Suppressor macrophage (primary cell): ENCODE results near the gene PCDHGA1.
A peak's percentile ranks its signal among the peaks of the same experiment; 100 is the strongest.
"Not testable (repeated sequence)": the region's sequence is repeated elsewhere in the genome, so short reads cannot be mapped to it uniquely, and the experiment has no call there.

Experiments used
- DNase-seq, 4 experiments: peaks; one replicate each; pipeline ENCODE4 v3.0.0-alpha.2; 2020 to 2022
- total RNA-seq, 17 experiments: gene quantifications; one replicate each; lab custom pipeline; 2026; ENCODE audit warnings: mixed read lengths in 6 of 17, inconsistent platforms in 3 of 17; lab: John Stamatoyannopoulos, UW

PCDHGA1 gene
- total RNA-seq, result 0 to 1.2 (median 0) reads per million in 17 experiments

DNA sequence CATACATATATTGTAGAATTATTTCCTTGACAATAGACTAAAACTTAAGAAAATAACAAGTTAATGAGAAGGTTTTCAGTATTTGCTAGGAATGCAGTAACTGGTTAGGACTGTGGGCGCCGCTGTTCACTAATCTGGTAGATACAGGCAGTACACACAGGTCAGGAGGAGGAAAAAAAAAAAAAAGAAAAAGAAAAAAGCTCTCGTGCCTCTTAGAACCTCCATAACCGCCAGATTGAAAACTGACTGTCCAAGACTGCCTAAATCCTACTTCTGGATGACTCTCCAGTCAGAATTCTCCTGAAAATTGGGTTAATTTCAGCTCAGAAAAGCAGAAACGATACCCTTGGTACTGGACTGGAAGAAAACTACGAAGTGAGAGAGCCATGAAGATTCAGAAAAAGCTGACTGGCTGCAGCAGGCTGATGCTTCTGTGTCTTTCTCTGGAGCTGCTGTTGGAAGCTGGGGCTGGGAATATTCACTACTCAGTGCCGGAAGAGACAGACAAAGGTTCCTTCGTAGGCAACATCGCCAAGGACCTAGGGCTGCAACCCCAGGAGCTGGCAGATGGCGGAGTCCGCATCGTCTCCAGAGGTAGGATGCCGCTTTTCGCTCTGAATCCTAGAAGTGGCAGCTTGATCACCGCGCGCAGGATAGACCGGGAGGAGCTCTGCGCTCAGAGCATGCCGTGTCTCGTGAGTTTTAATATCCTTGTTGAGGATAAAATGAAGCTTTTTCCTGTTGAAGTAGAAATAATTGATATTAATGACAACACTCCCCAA, at the start of gene PCDHGA1:
Gene PCDHGA1, plus strand, starts transcription at position 216 of the 782 bp plus-strand sequence.
- no peak for DNase-seq

DNA sequence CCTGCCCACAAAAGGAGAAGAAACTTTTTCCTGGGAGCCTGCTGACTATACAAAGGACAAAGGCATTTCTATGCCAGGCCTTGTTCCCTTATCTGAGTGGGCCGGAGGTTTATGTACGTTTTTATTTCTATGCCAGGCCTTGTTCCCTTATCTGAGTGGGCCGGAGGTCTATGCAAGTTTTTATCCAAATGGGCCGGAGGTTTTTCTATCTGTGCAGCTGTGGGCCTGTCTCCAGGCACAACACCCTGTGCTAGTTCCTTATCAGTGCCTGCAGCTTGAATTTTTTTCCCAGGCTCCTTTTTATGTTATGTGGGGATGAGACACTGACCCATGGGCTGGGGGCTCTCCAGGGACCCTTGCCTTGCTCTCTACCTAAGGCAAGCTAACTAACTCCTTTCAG, 31.9 kb upstream of the PCDHGA1 start:
- DNase-seq, result no peak

DNA sequence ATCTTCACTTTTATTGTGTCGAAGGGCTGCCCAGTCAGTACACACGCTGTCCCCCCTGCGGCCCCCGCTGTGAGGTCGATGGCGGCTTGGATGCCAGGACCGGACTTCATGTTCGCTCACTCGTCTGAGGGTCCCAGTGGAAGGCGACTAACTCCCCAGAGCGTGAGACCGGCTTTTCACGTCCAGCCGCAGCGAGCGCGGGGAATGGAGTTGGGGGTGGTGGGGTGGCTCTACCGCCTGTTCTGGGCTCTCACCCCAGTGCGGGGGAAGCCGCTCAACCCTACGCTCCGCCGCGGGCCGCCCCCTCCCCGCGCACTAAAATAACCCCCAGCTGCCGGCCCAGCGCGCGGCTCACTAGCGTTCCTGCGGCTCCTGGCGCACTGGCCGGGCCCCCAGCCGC, 26.6 kb upstream of the PCDHGA1 start, which contains the start of gene SLC25A2:
Gene SLC25A2, minus strand, starts transcription at position 294 of the 400 bp plus-strand sequence. Its CDS starts 184 bp downstream, at position 110.
- no peak for DNase-seq

DNA sequence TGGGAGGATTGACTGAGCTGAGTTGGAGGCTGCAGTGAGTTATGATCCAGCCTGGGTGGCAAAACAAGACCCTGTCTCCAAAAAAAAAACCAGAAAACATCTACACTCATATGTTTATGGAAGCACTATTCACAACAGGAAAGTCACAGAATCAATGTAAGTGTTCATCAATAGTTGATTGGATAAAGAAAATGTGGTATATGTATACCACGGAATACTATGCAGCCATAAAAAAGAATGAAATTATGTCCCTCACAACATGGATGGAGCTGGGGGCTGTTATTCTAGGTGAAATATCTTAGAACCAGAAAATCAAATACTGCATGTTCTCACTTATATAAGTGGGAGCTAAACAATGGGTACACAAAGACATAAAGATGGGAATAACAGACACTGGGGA, 23.7 kb upstream of the PCDHGA1 start:
- DNase-seq, result no peak

DNA sequence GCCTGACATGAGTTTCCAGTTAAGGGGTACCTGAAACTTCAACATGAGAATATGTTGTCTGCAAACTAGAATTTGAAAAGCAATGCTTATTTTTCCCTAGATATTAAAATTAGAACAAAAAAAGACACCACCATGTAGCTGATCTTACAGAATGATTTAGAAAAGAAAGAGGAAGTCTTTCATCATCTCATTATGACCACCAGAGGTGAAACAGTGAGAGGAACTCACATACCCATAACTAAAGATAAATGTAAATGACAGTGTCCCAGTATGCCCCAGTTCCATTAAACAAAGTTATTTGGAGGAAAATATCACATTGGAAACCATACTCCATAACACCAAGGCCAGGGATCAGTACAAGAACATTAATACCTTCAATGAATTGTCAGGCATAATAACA, 16.6 kb upstream of the PCDHGA1 start:
- no peak for DNase-seq

DNA sequence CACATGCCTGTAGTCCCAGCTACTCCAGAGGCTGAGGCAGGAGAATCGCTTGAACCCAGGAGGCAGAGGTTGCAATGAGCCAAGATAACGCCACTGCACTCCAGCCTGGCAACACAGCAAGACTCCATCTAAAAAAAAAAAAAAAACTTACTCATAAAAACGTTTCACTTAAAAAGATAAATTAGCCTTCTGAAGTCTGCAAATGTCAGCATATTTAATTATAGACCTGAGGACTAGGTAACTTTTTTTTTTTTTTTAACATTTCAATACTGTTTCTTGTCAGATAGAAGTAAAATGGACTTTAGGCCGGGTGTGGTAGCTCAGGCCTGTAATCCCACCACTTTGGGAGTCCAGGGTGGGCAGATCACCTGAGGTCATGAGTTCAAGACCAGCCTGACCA, 13.4 kb upstream of the PCDHGA1 start:
- not testable (repeated sequence) for DNase-seq

DNA sequence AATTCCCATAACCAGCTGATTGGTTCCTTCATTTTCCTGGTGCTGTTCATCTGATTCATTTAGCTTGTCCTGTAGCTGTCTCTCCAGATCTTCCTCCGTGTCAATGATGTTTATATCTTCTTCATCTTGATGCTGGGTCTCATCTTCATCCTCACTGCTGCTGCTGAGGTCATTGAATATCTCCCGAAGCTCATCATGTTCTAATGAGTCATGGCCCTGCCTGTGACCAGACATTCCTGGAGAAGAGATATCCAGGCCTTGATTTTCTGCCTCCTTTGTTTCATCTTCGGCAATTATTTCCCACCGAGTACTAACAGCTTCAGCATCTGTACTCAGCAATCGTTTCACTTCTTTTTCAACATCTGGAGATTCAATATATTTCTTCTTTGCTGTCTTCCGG, 11.1 kb upstream of the PCDHGA1 start:
- no peak for DNase-seq

DNA sequence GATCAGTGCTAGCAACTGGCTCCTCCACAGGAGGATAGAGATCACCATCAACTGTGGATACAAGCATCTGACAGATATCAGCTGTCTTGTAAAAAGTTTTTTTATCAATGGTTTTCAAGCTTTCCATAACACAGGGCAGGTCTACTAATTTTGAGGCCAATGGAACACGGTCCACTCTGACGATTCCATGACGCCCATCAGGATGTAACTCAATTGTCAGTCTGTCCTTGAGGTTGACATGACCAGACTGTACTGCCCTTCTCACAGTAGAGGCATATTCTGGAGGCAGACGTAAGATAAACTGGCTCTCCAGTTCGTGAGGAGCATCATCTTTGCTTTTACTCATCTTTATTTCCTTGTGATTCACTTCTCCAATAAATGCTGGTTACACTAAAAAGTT, 10.6 kb upstream of the PCDHGA1 start:
- DNase-seq, result no peak

DNA sequence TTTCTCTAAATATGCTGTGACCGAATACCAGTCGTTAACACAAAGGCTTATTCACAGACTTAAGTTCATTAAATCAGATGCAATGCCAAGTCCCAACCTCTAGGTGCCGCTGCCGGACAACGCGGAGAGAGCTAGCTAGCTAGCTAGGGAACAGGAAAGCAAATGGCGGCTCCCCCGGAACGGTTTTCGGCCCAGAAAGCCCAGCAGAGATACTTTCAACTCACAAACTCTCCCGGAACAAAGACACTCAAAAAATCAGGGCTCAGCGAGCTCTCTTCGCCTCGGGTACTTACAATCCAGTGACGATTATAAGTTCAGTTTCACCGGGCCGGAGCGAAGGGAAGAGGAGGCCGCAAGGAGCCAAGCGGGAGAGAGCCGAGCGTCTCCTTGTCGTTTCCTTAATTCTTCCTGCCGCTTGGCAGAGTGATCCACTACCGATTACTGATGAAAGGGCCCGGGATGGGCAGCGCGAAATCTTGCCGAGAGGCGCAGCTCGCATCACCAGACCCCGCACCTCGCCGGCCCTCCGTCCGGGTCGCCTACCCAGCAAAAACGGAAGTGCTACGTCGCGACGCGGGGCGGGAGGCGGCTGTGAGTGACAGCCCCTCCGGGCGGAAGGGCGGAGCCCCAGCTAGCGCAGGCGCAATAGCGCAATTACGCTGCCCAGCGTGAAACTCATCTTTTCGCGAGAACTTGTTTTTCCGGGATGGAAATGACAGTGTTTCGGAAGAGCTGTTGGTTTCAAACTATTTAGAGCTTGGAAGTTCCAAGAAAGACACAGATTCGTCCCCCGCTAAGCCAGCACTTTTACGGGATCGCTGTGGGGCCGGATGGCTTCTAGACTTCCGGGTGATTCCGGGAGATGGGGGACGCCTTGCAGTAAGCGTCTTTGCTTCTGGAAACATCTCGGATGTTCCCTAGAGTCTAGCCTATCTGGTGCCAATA, 9.8 kb upstream of the PCDHGA1 start, which contains the start of gene TAF7:
Gene TAF7, minus strand, starts transcription at position 560 of the 945 bp plus-strand sequence. CDS start 740 bp downstream, outside the sequence.
- DNase-seq, result peak; percentile 96 to 98 (median 97)

DNA sequence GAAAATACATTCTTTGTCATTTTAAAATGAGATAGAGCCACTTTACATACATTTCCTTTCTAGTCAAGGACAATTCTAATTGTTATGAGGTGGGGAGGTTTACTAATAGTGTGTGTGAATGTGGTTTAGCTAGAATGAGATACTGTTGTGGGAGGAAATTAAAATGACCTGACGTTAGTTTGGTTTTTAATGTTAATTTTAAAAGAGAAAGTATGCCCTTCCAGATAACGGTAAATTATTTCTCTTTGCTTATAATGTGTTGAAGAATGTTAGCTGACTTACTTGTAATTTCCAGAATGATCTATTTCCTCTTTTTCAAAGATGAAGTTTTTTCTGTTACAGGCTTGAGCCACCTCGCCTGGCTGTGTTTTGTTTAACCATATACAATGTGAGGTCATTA, 8.1 kb upstream of the PCDHGA1 start:
- no peak for DNase-seq

DNA sequence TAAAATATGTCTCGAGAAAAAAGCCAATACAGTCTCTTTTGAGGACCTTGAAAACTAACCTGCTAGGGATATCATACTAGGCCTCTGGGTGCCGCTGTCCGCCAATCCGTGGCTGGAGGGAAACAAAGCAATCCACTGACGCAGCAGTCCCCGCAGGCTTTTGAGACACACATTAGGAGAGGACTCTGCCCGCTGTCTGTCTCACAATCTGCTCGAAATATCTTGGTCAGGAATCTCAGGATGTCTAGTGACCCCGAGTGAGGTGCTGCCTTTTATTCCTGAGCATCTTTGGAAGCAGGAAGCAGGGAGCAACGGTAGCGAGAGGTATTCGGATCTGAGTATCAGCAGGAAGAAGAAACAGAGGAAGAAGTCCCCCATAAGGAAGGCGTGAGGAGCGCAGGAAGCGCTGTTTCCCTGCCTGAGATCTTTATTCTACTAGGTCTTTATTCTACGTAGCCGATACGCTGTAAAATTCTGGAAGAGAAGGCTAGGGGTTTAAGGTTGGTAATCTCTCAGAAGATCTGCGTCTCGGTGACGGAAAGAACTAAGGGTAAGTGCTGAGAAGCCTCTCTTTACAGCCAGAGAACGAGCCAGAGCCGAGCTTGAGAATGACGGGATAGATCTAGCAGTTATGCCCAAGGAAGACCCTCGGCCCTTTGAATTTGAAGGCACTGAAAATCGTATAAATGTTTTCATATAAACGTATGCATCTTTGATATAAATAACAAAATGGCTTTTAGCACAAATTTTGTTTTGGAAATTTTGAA, 4.0 kb upstream of the PCDHGA1 start:
- peak; percentile 33 to 56 (median 46) for DNase-seq

DNA sequence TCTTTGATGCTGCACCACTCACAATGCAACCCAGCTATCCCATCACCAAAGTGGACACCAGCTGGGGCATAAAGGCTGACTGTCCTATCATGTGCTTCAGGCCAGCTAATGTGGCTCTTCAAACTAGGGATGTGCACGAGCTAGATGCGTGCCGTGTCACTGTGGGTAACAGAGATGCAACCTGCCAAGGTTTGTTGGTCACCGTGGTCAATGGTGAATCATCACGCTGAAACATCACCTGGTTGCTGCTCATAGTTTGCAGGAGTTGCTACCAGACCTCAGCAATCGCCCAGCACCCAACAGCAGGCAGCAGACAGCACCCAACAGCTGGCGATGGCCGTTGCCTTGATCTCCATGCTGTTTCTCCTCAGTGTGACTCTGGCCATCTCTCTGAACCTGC, 2.1 kb upstream of the PCDHGA1 start:
- no peak for DNase-seq

DNA sequence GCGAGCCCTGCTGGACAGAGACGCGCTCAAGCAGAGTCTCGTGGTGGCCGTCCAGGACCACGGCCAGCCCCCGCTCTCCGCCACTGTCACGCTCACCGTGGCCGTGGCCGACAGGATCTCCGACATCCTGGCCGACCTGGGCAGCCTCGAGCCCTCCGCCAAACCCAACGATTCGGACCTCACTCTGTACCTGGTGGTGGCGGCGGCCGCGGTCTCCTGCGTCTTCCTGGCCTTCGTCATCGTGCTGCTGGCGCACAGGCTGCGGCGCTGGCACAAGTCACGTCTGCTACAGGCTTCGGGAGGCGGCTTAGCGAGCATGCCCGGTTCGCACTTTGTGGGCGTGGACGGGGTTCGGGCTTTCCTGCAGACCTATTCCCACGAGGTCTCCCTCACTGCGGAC, 2.3 kb downstream of the PCDHGA1 start:
- DNase-seq, result not testable (repeated sequence)

DNA sequence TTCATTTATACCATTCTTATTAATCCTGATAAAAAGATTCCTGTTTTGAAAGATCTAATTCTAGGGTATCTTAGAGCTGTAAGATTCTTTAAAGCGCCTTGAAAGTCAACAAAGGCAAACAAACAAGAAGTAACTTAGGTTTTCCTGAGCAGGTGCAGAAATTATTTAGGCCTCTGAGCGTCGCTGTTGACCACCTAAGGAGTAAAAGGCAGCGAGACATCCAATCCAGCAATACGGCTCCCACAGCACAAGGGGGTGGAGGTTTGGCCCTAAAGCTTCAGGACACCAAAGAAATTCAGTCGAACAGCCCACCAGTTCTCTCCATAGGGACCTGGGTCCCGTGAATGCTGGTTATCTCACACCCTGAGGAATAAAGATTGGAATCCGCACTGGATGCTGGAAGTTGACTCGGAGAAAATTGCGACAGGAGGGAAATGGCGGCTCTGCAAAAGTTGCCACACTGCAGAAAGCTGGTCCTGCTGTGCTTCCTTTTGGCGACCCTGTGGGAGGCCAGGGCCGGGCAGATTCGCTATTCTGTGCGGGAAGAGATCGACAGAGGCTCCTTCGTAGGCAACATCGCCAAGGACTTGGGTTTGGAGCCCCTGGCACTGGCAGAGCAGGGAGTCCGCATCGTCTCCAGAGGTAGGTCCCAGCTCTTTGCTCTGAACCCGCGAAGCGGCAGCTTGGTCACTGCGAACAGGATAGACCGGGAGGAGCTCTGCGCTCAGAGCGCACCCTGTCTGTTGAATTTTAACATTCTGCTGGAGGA, 8.4 kb downstream of the PCDHGA1 start, which contains the start of gene PCDHGA2:
Gene PCDHGA2, plus strand, starts transcription at position 223 of the 769 bp plus-strand sequence.
- DNase-seq, result peak in 1 of 4 experiments; percentile 32

DNA sequence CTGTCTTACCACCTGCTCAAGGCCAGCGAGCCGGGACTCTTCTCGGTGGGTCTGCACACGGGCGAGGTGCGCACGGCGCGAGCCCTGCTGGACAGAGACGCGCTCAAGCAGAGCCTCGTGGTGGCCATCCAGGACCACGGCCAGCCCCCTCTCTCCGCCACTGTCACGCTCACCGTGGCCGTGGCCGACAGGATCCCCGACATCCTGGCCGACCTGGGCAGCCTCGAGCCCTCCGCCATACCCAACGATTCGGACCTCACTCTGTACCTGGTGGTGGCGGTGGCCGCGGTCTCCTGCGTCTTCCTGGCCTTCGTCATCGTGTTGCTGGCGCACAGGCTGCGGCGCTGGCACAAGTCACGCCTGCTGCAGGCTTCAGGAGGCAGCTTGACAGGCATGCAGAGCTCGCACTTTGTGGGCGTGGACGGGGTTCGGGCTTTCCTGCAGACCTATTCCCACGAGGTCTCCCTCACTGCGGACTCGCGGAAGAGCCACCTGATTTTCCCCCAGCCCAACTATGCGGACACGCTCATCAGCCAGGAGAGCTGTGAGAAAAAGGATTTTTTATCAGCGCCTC, 10.6 kb downstream of the PCDHGA1 start:
- not testable (repeated sequence) for DNase-seq

DNA sequence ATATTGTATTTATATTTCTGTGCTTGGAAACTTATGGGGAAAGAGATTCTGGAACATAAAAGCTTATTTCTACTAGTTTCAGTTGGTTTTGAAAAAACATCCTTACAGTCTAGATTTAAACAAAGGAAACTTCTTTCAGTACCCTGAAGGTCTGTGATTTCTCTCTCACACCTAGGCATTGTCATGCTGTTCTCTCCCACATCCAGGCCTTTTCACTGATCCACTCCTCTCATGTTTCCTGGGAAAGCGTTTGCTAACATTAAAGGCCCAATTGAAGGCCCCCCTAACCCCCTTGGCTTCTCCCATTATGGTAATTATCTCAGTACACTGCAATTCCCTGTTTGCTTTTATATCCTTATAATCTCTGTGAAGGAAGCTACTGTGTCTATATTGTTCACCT, 12.5 kb downstream of the PCDHGA1 start:
- no peak for DNase-seq

DNA sequence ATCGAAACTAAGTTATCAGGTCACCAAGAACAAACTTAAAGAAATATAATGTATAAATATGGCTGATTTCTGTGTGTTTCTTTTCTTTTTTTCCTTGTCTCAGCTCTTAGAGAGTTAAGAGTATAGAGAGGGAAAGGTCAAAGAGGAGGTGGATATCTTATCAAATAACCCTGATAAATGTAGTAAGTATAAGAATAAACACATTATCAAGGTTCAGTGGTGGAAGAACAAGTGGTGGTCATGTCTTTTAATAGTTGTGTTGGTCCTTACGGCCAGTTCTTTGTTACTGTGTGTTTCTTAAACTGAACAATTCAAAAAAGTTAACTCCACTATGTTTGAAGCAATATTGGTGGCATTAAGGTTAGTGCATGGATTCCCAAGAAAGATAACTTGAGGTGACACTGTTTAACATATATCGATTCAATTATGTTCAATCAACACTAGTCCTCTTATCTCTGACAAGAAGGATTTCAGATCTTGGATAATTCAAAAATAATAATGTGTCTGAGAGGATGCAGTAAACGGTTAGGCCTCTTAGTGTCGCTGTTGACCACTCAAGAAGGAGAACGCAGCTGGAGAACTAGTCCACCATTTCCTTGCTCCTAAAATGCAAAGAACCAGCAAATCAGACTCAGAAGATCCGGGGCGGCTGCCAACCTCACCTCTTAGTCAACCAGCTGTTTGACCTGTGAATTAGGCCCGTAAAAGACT, 13.1 kb downstream of the PCDHGA1 start, which contains the start of gene PCDHGA3:
Gene PCDHGA3, plus strand, starts transcription at position 588 of the 711 bp plus-strand sequence. CDS start 205 bp downstream, outside the sequence.
- peak; percentile 9 to 44 (median 24) for DNase-seq

DNA sequence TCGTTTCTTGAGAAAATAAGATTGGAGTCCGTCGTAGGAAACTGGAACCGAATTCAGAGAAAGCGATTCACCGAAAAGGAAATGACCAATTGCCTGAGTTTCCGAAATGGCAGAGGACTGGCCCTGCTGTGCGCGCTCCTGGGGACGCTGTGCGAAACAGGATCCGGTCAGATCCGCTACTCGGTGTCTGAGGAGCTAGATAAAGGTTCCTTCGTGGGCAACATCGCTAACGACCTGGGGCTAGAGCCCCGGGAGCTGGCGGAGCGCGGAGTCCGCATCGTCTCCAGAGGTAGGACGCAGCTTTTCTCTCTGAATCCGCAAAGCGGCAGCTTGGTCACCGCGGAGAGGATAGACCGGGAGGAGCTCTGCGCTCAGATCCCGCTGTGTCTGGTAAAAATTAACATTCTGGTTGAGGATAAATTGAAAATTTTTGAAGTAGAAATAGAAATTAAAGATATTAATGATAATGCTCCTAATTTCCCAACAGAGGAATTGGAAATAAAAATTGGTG, 13.7 kb downstream of the PCDHGA1 start:
- no peak for DNase-seq

DNA sequence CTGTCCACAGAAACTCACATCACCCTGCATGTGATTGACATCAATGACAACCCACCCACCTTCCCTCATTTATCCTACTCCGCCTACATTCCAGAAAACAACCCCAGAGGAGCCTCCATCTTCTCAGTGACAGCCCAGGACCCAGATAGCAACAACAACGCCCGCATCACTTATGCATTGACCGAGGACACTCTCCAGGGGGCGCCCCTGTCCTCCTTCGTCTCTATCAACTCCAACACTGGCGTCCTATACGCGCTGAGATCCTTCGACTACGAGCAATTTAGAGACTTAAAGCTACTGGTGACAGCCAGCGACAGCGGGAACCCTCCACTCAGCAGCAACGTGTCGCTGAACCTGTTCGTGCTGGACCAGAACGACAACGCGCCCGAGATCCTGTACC, 15.0 kb downstream of the PCDHGA1 start:
- no peak for DNase-seq

DNA sequence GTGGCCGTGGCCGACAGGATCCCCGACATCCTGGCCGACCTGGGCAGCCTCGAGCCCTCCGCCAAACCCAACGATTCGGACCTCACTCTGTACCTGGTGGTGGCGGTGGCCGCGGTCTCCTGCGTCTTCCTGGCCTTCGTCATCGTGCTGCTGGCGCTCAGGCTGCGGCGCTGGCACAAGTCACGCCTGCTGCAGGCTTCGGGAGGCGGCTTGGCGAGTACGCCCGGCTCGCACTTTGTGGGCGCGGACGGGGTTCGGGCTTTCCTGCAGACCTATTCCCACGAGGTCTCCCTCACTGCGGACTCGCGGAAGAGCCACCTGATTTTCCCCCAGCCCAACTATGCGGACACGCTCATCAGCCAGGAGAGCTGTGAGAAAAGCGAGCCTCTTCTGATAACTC, 15.7 kb downstream of the PCDHGA1 start:
- not testable (repeated sequence) for DNase-seq
